CD4-positive, alpha-beta T cell treated with Interleukin-6 for 4 hours (primary cell): ENCODE measurements around the gene LRRC2.
A peak's percentile ranks its signal among the peaks of the same experiment; 100 is the strongest.
"Not testable (repeated sequence)": the region's sequence is repeated elsewhere in the genome, so short reads cannot be mapped to it uniquely, and the experiment has no call there.

Experiments
- DNase-seq: peaks from one replicate; pipeline ENCODE4 v3.0.0-alpha.2; 2020; ENCODE audit warnings: mixed read lengths

Gene LRRC2

GRCh38 chr3:46579756-46580286, 13.7 kb upstream of the LRRC2 start:
- DNase-seq: no peak

- no peak for DNase-seq
Observed at GRCh38 chr3:46578973-46579755, 13.1 kb upstream of the LRRC2 start.

- not testable (repeated sequence) for DNase-seq
Observed at GRCh38 chr3:46577580-46578249, 11.6 kb upstream of the LRRC2 start.

- DNase-seq: no peak
Observed at GRCh38 chr3:46576879-46577278, 10.8 kb upstream of the LRRC2 start.

- DNase-seq: no peak
Observed at GRCh38 chr3:46576386-46576785, 10.3 kb upstream of the LRRC2 start.

- no peak for DNase-seq
Observed at GRCh38 chr3:46575577-46576222, 9.6 kb upstream of the LRRC2 start.

- no peak for DNase-seq
Observed at GRCh38 chr3:46574881-46575576, 8.9 kb upstream of the LRRC2 start.

GRCh38 chr3:46574243-46574646, 8.1 kb upstream of the LRRC2 start:
- no peak for DNase-seq

GRCh38 chr3:46573701-46574100, 7.6 kb upstream of the LRRC2 start:
- no peak for DNase-seq

GRCh38 chr3:46571684-46572083, 5.6 kb upstream of the LRRC2 start:
- no peak for DNase-seq

- no peak for DNase-seq
Observed at GRCh38 chr3:46565607-46566039, 479 bp downstream of the LRRC2 start.

GRCh38 chr3:46565077-46565476, 1.0 kb downstream of the LRRC2 start:
- no peak for DNase-seq

GRCh38 chr3:46564190-46565021, 1.7 kb downstream of the LRRC2 start:
- DNase-seq: no peak

- DNase-seq: no peak
Observed at GRCh38 chr3:46561951-46562350, 4.2 kb downstream of the LRRC2 start.

- no peak for DNase-seq
Observed at GRCh38 chr3:46561511-46561910, 4.6 kb downstream of the LRRC2 start.

- DNase-seq: no peak
Observed at GRCh38 chr3:46559091-46559704, 6.9 kb downstream of the LRRC2 start.

GRCh38 chr3:46558184-46559043, 7.7 kb downstream of the LRRC2 start:
- peak; percentile 91 for DNase-seq

GRCh38 chr3:46557814-46558183, 8.3 kb downstream of the LRRC2 start:
- no peak for DNase-seq

GRCh38 chr3:46553154-46553553, 12.9 kb downstream of the LRRC2 start:
- DNase-seq: no peak

GRCh38 chr3:46552538-46552937, 13.6 kb downstream of the LRRC2 start:
- no peak for DNase-seq

GRCh38 chr3:46551615-46552014, 14.5 kb downstream of the LRRC2 start:
- no peak for DNase-seq
